SK-N-MC (cell line): ENCODE results near the gene FHIT.

Source experiments
- EZH2 ChIP-seq: fragments of 200-600 bp; sonication (generic); IDR thresholded peaks from one replicate; pipeline ENCODE4 v1.6.1; 2017; ENCODE audit warnings: antibody characterized with exemption
- FOXP2 ChIP-seq: optimal IDR thresholded peaks from 2 replicates; pipeline ENCODE3; 2011; ENCODE audit warnings: mild to moderate bottlenecking, moderate library complexity; ENCODE audit not compliant: insufficient read depth; ENCODE audit errors: extremely low read length, control extremely low read depth
- POLR2AphosphoS5 ChIP-seq: IDR thresholded peaks from 2 replicates; pipeline ENCODE4 v1.6.1; 2012; ENCODE audit warnings: mild to moderate bottlenecking, low read depth, low read length, borderline replicate concordance

DNA sequence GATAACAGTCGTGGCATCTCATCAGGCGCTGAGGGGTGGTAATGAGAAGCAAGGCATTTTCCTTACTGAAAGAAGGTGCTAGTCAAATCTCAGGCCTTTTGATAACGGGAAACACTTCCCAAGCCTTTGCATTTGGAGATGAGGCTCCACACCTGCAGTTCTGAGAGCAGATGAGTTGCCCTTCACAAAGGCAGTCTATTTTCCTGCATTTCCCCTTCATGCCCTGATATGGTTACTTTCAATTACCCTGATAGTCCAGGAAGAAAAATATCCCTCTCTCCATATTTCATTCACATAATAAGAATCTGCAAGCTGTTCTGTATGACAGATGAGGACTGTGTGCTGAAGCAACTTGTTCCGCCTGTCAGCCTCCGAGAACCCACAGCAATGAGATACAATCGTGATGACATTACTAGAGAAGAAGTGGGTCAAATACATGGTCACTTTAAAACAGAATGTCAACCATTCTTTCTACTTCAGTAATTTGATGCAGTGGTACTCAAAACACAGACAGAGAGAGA, 25.0 kb downstream of the FHIT start:
- TF ChIP-seq EZH2, result no peak
- no peak for TF ChIP-seq POLR2AphosphoS5
- TF ChIP-seq FOXP2, result no peak
